AG04449 (cell line): Measurements from ENCODE around the gene CLEC4A.
"Not testable (repeated sequence)": the region's sequence is repeated elsewhere in the genome, so short reads cannot be mapped to it uniquely, and the experiment has no call there.

Experiments used
- CTCF ChIA-PET: fragments of 350-600 bp; formaldehyde crosslinking; extraction: SDS; loops from one replicate; lab custom pipeline; 2021; ENCODE audit warnings: antibody characterized with exemption; lab: Yijun Ruan, JAX
- POLR2A ChIA-PET: fragments of 400-600, 350-600 bp; formaldehyde crosslinking; extraction: SDS; loops from one replicate; lab custom pipeline; 2020; ENCODE audit warnings: antibody characterized with exemption, inconsistent platforms; lab: Yijun Ruan, JAX
- DNase-seq: peaks from one replicate; pipeline ENCODE4 v3.0.0-alpha.2; 2010; ENCODE audit warnings: low read depth, low spot score
- H3K4me3 ChIP-seq: 2 replicates; pipeline ENCODE4 v1.5.1; 2011; ENCODE audit warnings: low read depth, mild to moderate bottlenecking, control low read depth, low read length
- TF ChIP-seq, protein P1 (sequence below): IDR thresholded peaks from one replicate; pipeline ENCODE4 v1.5.1; 2011; ENCODE audit warnings: mild to moderate bottlenecking, moderate library complexity, low read length, control low read depth, inconsistent platforms; ENCODE audit not compliant: insufficient read depth; ENCODE audit errors: missing control alignments

The CLEC4A gene

DNA sequence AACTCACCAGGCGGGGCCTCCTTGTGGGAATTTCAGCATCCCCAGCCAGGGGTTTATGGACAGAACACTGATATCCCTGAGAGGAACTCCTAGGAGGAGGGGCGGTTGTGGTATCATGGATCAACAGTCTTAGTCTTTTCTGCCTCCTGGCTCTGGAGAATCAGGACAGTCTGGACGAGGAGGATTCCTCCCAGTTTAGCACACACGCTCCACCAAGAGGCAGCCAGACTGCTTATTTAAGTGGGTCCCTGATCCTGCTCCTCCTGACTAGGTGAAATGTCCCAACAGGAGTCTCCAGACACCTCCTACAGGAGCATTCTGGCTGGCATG lies 23.0 kb downstream of the CLEC4A start:
- H3K4me3 ChIP-seq = no peak overlapping the region
- POLR2A ChIA-PET = no interaction called here
- CTCF ChIA-PET = interaction anchor here (1.1 to 1.3 kb wide), 2 partner anchors 11 to 38 kb away, joined by 5 to 8 read pairs; partner anchors contain the start of gene ZNF705A
- TF ChIP-seq, protein P1, sequence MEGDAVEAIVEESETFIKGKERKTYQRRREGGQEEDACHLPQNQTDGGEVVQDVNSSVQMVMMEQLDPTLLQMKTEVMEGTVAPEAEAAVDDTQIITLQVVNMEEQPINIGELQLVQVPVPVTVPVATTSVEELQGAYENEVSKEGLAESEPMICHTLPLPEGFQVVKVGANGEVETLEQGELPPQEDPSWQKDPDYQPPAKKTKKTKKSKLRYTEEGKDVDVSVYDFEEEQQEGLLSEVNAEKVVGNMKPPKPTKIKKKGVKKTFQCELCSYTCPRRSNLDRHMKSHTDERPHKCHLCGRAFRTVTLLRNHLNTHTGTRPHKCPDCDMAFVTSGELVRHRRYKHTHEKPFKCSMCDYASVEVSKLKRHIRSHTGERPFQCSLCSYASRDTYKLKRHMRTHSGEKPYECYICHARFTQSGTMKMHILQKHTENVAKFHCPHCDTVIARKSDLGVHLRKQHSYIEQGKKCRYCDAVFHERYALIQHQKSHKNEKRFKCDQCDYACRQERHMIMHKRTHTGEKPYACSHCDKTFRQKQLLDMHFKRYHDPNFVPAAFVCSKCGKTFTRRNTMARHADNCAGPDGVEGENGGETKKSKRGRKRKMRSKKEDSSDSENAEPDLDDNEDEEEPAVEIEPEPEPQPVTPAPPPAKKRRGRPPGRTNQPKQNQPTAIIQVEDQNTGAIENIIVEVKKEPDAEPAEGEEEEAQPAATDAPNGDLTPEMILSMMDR = no peak
- no peak for DNase-seq

DNA sequence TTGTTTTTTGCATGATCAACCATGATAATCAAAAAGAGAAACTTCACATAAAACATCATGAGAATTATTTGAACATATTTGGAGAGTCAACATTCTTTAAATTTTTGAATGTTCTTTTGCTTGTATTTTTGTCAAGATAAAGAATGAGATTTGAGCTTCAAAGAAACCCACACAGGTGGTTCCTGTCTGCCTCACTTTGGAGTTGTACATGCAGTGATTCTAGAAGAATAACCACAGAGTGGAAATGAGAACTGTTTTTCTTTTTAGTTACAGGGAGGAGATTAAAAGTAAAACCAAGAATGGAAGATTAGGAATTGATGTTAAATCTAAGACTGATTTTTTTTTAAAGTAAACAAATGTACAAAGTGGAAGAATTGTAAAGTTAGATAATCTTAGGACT lies 31.1 kb downstream of the CLEC4A start:
- TF ChIP-seq, protein P1 = no peak
- ChIA-PET POLR2A (no interaction called here), CTCF (interaction anchor here (0.6 to 1.3 kb wide), 2 partner anchors 45 to 109 kb away, joined by 3 read pairs; no protein-coding TSS in a partner anchor)
- no peak for DNase-seq
- no peak overlapping the region for H3K4me3 ChIP-seq

DNA sequence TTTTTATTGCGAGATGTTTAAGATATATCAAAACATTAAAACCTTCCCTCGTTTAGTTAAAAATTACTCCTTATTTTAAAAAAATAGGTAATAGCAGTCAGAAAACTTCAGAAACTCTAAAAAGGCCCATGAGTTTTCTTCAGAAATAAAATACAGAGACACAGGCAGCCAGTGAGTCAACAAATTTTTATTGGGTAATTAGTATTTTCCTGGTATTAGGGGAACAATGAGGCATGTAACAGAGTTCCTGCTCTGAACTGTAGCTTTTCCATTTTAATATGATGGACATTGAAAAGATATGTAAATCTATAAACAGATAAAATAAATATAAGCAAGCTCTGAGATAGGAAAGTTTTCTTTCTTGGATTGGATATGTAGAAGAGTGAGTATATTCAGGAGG lies 33.0 kb downstream of the CLEC4A start:
- ChIA-PET POLR2A (no interaction called here), CTCF (interaction anchor here (0.8 to 2.5 kb wide), 3 partner anchors 9 to 82 kb away, joined by 3 to 9 read pairs (median 8); no protein-coding TSS in a partner anchor)
- DNase-seq = no peak
- TF ChIP-seq, protein P1 = no peak
- no peak overlapping the region for H3K4me3 ChIP-seq

DNA sequence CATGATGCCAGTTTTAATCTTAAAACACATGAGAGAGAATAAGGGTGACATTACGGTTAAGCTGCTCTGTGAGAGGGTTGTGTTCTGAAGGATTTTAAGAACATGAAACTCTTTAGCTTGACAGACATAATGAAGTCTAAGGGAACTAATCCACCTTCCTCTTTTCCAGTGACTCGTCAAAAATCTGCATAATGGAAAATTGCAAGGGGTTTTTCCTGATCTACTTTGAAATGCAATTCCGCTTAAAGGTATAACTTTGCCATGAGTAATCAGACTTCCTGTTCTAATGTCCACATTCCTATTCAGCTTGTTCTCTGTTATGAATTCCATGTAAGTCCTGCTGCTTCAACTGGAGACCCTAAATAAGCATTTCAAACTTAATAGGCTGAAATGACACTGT lies 33.4 kb downstream of the CLEC4A start, which contains the start of gene ZNF705A:
TSS of gene ZNF705A (plus strand) at position 171 of the 400 bp plus-strand sequence. CDS start 15,611 bp downstream, outside the sequence.
- peak; percentile 67 for DNase-seq
- POLR2A ChIA-PET = no interaction called here
- no peak within 1 kb of the TSS for H3K4me3 ChIP-seq
- TF ChIP-seq, protein P1 = no peak
- CTCF ChIA-PET = interaction anchor here (0.8 to 2.5 kb wide), 4 partner anchors 10 to 81 kb away, joined by 3 to 9 read pairs (median 6); no protein-coding TSS in a partner anchor

DNA sequence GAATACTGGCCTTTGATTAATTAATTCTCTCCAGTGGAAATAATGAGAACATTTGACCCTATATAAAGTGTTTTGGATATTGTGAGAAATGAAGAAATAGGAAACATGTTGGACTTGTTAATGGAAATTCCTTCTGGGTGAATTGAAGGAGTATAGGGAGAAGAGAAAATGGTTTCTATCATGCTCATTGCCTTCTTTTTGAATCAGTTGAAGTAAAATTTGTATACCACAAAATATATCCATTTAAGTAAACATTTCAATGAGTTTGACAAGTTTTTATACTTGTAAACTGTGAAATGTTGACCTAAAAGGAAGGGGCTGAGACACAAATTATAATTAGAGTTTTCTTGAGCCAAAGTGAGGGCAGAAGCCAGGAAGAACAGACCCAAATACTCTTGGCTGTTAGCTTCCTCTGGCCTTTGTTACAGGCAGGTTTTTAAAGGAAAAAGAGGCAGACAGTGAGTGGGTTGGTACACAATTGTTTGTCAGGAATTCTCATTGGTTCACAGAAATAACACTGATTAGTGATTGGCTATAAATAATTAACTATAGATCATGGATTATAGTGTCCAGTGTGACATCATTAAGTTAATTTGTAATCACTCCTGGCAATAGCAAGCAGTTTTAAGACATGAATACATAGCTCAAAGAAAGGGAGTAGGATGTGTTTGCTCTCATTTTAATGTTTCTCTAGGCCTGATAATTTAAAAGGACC lies 34.2 kb downstream of the CLEC4A start:
- no peak overlapping the region for H3K4me3 ChIP-seq
- no peak for DNase-seq
- ChIA-PET POLR2A (no interaction called here), CTCF (interaction anchor here (1.0 to 2.5 kb wide), 3 partner anchors 10 to 49 kb away, joined by 3 to 9 read pairs (median 8); no protein-coding TSS in a partner anchor)
- TF ChIP-seq, protein P1 = no peak

DNA sequence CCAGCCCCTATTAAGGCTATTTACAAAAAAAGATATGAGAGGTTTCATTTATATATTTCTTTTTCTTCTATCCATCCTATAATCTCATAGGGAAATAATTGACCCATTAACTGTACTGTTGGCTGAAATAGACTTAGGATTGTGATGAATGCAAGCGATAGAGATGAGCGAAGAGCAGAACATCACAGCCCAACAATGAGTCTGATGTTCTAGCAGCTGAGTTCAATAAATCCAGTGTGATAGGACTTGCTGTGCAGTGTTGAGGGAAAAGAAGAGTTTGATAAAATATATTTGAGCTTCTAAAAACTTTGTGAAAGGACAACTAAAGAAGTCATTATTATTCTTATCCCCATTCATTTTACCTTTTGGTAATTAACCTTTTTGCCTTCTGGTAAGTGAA lies 49.5 kb downstream of the CLEC4A start:
- POLR2A ChIA-PET, H3K4me3 ChIP-seq, DNase-seq: not testable (repeated sequence)
- CTCF ChIA-PET = interaction anchor here (1.1 kb wide), 1 partner anchor 63 kb away, joined by 5 read pairs; no protein-coding TSS in a partner anchor
